Measurements from ENCODE around the gene ACTN2.

Gene ACTN2

GRCh38 chr1:236691348-236691747 lies 5.0 kb downstream of the ACTN2 start:
- DNase-seq (ENCODE audit: low spot score), result no peak

- no peak for DNase-seq (ENCODE audit: low spot score)
Observed at GRCh38 chr1:236692128-236692527, 5.8 kb downstream of the ACTN2 start.

GRCh38 chr1:236692742-236693141 lies 6.4 kb downstream of the ACTN2 start:
- DNase-seq (ENCODE audit: low spot score), result no peak

GRCh38 chr1:236699366-236699765 lies 13.1 kb downstream of the ACTN2 start:
- DNase-seq (ENCODE audit: low spot score), result no peak

GRCh38 chr1:236700903-236701302 lies 14.6 kb downstream of the ACTN2 start:
- DNase-seq (ENCODE audit: low spot score), result no peak

- DNase-seq (ENCODE audit: low spot score), result no peak
Observed at GRCh38 chr1:236701782-236702181, 15.5 kb downstream of the ACTN2 start.

GRCh38 chr1:236702791-236703394 lies 16.6 kb downstream of the ACTN2 start:
- DNase-seq (ENCODE audit: low spot score), result no peak

GRCh38 chr1:236705771-236706170 lies 19.5 kb downstream of the ACTN2 start:
- no peak for DNase-seq (ENCODE audit: low spot score)

- no peak for DNase-seq (ENCODE audit: low spot score)
Observed at GRCh38 chr1:236706183-236706582, 19.9 kb downstream of the ACTN2 start.

GRCh38 chr1:236710328-236710892 lies 24.1 kb downstream of the ACTN2 start:
- no peak for DNase-seq (ENCODE audit: low spot score)

GRCh38 chr1:236716160-236716559 lies 29.9 kb downstream of the ACTN2 start:
- DNase-seq (ENCODE audit: low spot score), result no peak

GRCh38 chr1:236717811-236718210 lies 31.5 kb downstream of the ACTN2 start:
- no peak for DNase-seq (ENCODE audit: low spot score)

- DNase-seq (ENCODE audit: low spot score), result no peak
Observed at GRCh38 chr1:236718328-236718727, 32.0 kb downstream of the ACTN2 start.

GRCh38 chr1:236720206-236720605 lies 33.9 kb downstream of the ACTN2 start:
- DNase-seq (ENCODE audit: low spot score), result no peak

- no peak for DNase-seq (ENCODE audit: low spot score)
Observed at GRCh38 chr1:236720611-236721010, 34.3 kb downstream of the ACTN2 start.

- DNase-seq (ENCODE audit: low spot score), result no peak
Observed at GRCh38 chr1:236724049-236724448, 37.8 kb downstream of the ACTN2 start.

- no peak for DNase-seq (ENCODE audit: low spot score)
Observed at GRCh38 chr1:236724506-236724905, 38.2 kb downstream of the ACTN2 start.

- no peak for DNase-seq (ENCODE audit: low spot score)
Observed at GRCh38 chr1:236725668-236726067, 39.4 kb downstream of the ACTN2 start.

- no peak for DNase-seq (ENCODE audit: low spot score)
Observed at GRCh38 chr1:236727521-236727920, 41.2 kb downstream of the ACTN2 start.

- DNase-seq (ENCODE audit: low spot score), result no peak
Observed at GRCh38 chr1:236728752-236729151, 42.5 kb downstream of the ACTN2 start.

GRCh38 chr1:236733653-236734052 lies 47.4 kb downstream of the ACTN2 start:
- no peak for DNase-seq (ENCODE audit: low spot score)

GRCh38 chr1:236734141-236734765 lies 48.0 kb downstream of the ACTN2 start:
- DNase-seq (ENCODE audit: low spot score), result no peak

- no peak for DNase-seq (ENCODE audit: low spot score)
Observed at GRCh38 chr1:236736761-236737160, 50.5 kb downstream of the ACTN2 start.

GRCh38 chr1:236741753-236742152 lies 55.5 kb downstream of the ACTN2 start:
- no peak for DNase-seq (ENCODE audit: low spot score)

Data from cerebellar cortex (tissue), 1 donor.